GM18505 (cell line): ENCODE data around the gene PROP1.
"Not testable (repeated sequence)": the region's sequence is repeated elsewhere in the genome, so short reads cannot be mapped to it uniquely, and the experiment has no call there.

Experiments used
- ATAC-seq: cut with Tn5 transposase; IDR thresholded peaks from one replicate; pipeline ENCODE4 v1.9.1; 2021; ENCODE audit not compliant: unreplicated experiment
- POLR2A ChIP-seq: IDR thresholded peaks from 4 replicates; pipeline ENCODE4 v1.6.1; 2011; ENCODE audit warnings: borderline replicate concordance; ENCODE audit not compliant: insufficient read depth, insufficient read length; ENCODE audit errors: extremely low read depth

Gene PROP1

GRCh38 chr5:177968661-177969211 lies 27.3 kb downstream of the PROP1 start:
- no peak for ATAC-seq
- no peak for TF ChIP-seq POLR2A

DNA sequence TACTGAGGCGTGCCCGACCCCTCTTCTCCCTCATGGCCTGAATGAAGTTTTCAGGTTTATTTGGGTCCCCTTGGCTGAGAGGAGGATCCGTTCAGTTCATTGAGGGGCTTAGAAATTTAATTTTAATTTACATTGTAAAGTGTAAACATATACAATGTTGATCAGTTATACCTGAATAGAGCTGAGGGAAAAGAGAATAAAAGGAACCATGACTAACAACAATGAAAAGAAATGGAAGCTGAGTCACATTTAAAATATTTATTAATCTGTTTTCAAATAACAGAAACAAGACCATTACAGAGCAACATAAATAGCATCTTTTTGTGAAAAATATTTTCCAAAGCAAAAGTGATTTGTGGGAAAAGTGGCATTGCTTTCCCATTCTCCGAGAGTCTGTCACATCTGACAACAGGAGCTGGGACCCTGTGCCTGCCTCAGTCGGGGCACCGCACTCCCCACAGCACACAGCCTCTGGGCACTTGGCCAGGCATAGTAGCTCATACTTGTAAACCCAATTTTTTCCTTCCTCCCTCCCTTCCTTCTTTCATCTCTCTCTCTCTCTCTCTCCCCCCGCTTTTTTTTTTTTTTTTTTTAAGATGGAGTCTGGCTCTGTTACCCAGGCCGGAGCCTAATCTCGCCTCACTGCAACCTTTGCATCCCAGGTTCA lies 28.7 kb downstream of the PROP1 start:
- no peak for ATAC-seq

GRCh38 chr5:177966839-177967166 lies 29.2 kb downstream of the PROP1 start:
- no peak for TF ChIP-seq POLR2A
- ATAC-seq: no peak

More for the DNA sequence above, 28.7 kb downstream of the PROP1 start:
- no peak for TF ChIP-seq POLR2A

GRCh38 chr5:177966009-177966838 lies 29.8 kb downstream of the PROP1 start:
- no peak for ATAC-seq
- TF ChIP-seq POLR2A: no peak

DNA sequence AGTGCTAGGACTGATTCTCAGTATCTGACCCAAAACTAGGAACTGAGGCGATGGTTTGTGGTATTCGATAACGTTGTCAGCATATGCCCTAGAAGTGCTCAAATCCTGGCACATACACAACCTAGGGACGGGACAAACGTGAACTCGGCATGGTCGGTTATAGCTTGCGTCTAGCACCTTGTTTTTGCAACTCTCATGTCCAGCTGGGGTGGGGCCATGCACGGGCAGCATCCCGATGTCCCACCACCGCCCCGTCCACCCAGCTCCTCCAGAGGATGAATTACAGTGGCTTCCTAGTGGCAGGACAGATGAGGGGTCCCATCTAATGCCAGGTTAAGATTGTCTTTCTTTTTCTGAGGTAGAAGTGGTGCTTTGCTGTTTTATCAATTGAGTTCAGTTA lies 31.6 kb downstream of the PROP1 start:
- no peak for TF ChIP-seq POLR2A

DNA sequence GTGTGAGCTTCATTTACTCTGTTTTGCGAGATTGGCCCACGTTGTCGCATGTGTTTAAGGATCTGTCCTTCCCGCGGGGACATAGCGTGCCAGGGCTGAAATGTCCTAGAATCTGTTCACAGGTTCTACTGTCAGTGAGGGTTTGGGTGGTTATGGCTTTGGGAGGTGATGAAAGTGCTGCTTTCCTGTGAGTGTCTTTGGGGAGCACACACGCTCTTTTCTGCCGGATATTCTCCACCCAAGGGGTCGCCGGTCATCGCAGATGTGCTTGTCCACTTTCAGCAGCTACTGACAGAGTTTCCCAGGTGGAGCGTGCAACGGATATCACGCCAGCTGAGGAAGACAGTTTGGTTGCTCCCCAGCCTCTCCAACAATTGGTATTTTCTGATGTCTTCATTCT lies 32.1 kb downstream of the PROP1 start:
- no peak for ATAC-seq
- no peak for TF ChIP-seq POLR2A

More for the DNA sequence above, 31.6 kb downstream of the PROP1 start:
- ATAC-seq: no peak

DNA sequence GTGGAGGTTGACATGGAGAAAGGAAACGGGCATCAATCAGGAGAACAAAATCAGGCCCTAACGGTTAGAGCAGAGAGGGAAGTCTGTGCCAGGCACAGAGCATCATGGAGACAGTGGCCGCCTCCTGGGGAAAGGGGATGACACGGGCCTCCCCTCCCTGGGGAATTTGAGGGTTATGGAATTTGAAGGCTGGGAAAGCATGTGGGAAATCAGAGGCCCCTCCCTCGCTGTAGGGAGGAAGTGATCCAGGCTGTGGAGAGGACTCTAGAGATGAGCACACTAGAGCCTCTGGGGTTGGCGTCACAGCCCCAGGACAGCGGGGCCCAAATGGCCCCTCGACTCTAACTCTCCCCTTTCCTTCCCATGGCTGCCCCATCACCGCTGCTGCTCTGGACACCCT lies 36.7 kb downstream of the PROP1 start:
- no peak for TF ChIP-seq POLR2A
- ATAC-seq: no peak

GRCh38 chr5:177958696-177959095 lies 37.3 kb downstream of the PROP1 start:
- TF ChIP-seq POLR2A: no peak
- no peak for ATAC-seq

DNA sequence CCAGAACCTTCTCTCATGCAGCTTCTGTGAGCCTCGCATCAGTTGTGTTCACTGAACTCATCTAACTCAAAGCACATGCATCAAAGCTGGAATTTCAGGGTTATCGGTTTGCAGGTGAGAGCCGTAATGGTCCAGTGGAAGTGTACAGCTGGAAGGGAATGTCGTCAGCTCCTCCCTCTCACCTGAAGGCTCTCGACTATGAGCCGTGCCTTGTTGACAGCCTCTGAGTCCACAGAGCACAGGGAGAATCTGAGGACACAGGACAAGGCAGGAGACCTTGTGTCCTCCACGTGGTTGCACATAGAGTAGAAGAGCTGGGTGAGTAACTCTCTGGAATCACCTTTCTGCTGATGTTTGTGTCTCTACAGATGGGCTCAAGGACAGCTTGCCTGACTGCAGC lies 38.8 kb downstream of the PROP1 start:
- ATAC-seq: no peak
- no peak for TF ChIP-seq POLR2A

GRCh38 chr5:177953101-177953500 lies 42.9 kb downstream of the PROP1 start:
- not testable (repeated sequence) for ATAC-seq

DNA sequence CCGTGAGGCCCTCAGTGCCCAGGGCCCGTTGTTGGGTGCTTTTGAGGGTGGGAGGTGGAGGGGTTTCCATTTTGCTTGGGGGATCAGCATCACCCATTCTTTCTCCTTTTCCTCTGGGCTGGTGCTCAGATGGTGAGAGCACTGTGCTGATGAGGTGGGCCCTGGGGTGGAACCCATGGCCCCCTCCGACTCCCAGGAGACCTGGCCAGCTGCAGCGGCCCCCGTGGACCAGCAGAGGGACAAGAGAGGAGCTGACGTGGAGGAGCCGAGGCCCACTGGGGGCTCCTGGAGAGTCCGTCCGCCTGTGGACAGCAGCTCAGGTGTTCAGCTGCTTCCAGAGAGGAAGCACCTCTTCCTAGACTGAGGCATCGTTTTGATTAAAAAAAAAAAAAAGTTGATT lies 46.4 kb downstream of the PROP1 start:
- ATAC-seq: not testable (repeated sequence)

DNA sequence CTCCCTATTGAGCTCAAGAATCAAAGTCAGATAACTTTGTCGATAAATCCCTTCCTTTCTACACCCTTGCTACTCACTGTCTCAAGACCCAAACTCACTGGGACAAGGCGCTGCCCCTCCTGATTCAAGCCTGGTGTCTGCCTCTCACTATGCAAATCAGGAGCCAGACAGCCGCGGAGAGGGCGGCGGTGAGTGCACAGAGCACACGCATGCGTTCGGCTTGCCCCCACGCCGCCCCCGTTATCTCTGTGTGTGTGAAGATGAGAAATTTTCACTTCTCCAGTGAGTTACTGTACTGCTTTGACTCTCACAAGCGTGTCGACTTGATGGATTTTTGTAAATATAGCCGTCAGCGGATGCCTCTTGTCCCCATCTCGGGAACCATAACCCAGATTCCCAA lies 47.0 kb downstream of the PROP1 start:
- ATAC-seq: not testable (repeated sequence)

- not testable (repeated sequence) for ATAC-seq
Measured at GRCh38 chr5:177947912-177948311, 48.1 kb downstream of the PROP1 start.

DNA sequence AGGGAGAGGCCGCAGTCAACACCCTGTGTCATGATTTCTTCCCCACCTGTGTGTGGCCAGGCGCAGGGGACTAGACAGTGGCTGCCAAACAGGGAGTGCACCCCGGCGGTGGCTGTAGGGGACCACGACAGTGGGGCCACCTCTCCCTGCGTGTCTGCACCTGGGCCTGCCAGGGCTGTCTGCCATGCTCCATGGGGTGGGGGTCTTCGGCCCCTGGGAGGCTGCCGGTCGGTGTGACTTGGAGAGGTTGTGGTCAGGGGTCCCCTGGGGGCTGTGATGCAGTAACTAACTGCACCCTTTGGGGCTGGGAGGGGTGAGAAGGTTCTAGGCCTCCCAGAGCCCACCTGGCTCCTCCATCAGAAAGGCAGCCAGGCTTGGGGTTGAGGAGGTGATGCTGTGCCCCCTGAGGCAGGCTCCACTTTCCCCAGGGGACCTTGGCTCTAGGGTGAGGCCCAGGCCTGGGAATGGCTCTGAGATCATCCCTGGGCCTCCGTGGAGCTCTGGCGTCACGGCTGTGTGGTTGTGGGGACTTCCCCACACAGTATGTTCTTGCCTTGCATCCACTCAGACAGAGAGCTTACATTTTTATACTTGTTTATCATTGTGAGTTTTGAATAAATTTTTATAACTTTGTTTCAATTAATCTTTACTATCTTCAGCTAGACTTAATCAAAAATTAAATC lies 50.3 kb downstream of the PROP1 start:
- not testable (repeated sequence) for ATAC-seq

- ATAC-seq: not testable (repeated sequence)
Measured at GRCh38 chr5:177945145-177945544, 50.9 kb downstream of the PROP1 start.

DNA sequence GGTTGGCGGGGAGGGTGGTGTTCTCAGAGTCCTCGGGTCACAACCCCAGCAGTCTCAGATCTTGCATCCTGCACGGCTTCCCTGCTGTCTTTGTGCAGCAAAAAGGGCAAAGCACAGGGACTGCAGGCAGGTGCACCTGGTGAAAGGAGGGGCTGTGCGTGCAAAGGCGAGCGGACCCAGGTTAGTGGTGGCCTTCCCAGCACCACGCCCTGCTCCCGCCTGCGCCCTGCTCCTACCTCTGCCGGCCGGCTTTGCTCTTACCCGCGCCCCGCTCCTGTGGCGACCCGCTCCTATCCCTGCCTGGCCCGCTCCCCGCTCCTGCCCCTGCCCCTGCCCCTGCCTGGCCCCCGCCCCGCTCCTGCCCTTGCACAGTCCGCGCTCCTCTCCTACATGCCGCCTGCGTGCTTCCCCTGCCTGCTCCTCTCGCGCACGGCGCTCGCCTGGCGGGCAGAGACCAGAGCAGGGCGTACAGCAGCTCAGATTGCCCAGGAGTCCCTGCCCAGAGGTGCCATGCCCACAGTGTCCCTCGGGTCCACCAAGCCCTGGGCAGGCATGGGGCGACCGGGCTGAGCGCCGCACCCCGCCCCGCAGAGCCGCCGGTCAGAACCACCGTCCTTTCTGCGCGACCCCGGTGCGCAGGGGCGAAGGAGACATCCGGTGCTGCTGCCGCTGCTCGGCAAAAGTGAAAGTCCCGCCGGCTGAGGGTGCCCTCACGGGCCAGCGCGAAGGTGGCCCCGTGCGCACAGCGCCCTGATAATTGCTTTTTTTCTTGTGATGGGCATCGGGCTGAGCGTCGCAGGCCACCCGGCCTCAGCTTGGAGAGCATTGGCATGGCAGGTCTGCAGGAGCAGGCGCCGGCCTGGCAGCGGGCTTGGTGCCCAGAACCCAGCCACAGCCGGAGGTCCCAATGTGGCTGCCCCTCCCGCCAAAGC lies 52.0 kb downstream of the PROP1 start:
- ATAC-seq: not testable (repeated sequence)

GRCh38 chr5:177942896-177943295 lies 53.1 kb downstream of the PROP1 start:
- not testable (repeated sequence) for ATAC-seq
